GM21717 (cell line): ENCODE results near the gene CRY1.
"Not testable (repeated sequence)": the region's sequence is repeated elsewhere in the genome, so short reads cannot be mapped to it uniquely, and the experiment has no call there.

Source experiments
- ATAC-seq: cut with Tn5 transposase; IDR thresholded peaks from one replicate; pipeline ENCODE4 v1.9.1; 2021; ENCODE audit warnings: mild to moderate bottlenecking, moderate library complexity; ENCODE audit not compliant: unreplicated experiment

CRY1 gene

GRCh38 chr12:107011519-107011918, 81.8 kb downstream of the CRY1 start:
- no peak for ATAC-seq

GRCh38 chr12:107007411-107007810, 85.9 kb downstream of the CRY1 start:
- ATAC-seq, result no peak

GRCh38 chr12:107002665-107003064, 90.7 kb downstream of the CRY1 start:
- not testable (repeated sequence) for ATAC-seq

- no peak for ATAC-seq
Observed at GRCh38 chr12:106999446-106999845, 93.9 kb downstream of the CRY1 start.

- no peak for ATAC-seq
Observed at GRCh38 chr12:106997916-106998315, 95.4 kb downstream of the CRY1 start.

GRCh38 chr12:106996102-106996501, 97.2 kb downstream of the CRY1 start:
- ATAC-seq, result not testable (repeated sequence)

- ATAC-seq, result no peak
Observed at GRCh38 chr12:106994579-106995220, 98.6 kb downstream of the CRY1 start.

- no peak for ATAC-seq
Observed at GRCh38 chr12:106987846-106988245, 105.5 kb downstream of the CRY1 start.

GRCh38 chr12:106986625-106987389, 106.5 kb downstream of the CRY1 start, which contains the start of gene MTERF2:
Gene MTERF2 (minus strand): TSS chr12:106987146. CDS start chr12:106978714, 8,432 bp downstream.
- ATAC-seq, result peak; percentile 98

GRCh38 chr12:106986135-106986534, 107.2 kb downstream of the CRY1 start:
- ATAC-seq, result no peak

GRCh38 chr12:106985479-106985878, 107.9 kb downstream of the CRY1 start:
- ATAC-seq, result no peak

GRCh38 chr12:106984588-106985137, 108.7 kb downstream of the CRY1 start:
- no peak for ATAC-seq

- ATAC-seq, result no peak
Observed at GRCh38 chr12:106982229-106982628, 111.1 kb downstream of the CRY1 start.

GRCh38 chr12:106981788-106982187, 111.6 kb downstream of the CRY1 start:
- no peak for ATAC-seq

- ATAC-seq, result no peak
Observed at GRCh38 chr12:106980944-106981343, 112.4 kb downstream of the CRY1 start.

- no peak for ATAC-seq
Observed at GRCh38 chr12:106978035-106978800, 115.1 kb downstream of the CRY1 start.

GRCh38 chr12:106976668-106977067, 116.7 kb downstream of the CRY1 start:
- ATAC-seq, result no peak

GRCh38 chr12:106975993-106976658, 117.2 kb downstream of the CRY1 start:
- ATAC-seq, result no peak

- ATAC-seq, result no peak
Observed at GRCh38 chr12:106975098-106975497, 118.3 kb downstream of the CRY1 start.

GRCh38 chr12:106974511-106974910, 118.8 kb downstream of the CRY1 start:
- no peak for ATAC-seq

GRCh38 chr12:106973545-106973944, 119.8 kb downstream of the CRY1 start:
- ATAC-seq, result no peak
